Left lung (tissue), 10 donors: Measurements from ENCODE around the gene ABI3BP. TPM values are rescaled to one million over a fixed set of nuclear protein-coding genes. Genes with fewer than 3 reads are reported as not detected.

ENCODE experiments used
- ATAC-seq: fragments of 200-7000 bp; cut with Tn5 transposase; one replicate; pipeline ENCODE4 v1.9.1; 2020; ENCODE audit warnings: moderate library complexity
- DNase-seq, 4 donors: peaks; one replicate each; pipeline ENCODE4 v3.0.0-alpha.2; 2013 to 2020
- H3K27ac ChIP-seq, 2 donors: fragments of 200-600 bp; sonication (generic) in 1 of 2; one replicate each; pipeline versions ENCODE4 v1.5.0 to v1.8.0; 2020 to 2021
- H3K27me3 ChIP-seq, 2 donors: fragments of 200-600 bp; sonication (generic) in 1 of 2; one replicate each; pipeline versions ENCODE4 v1.5.0 to v1.8.0; 2020 to 2021
- H3K36me3 ChIP-seq, 2 donors: fragments of 200-600 bp; sonication (generic) in 1 of 2; one replicate each; pipeline versions ENCODE4 v1.5.0 to v1.8.0; 2020 to 2021
- H3K4me1 ChIP-seq, 2 donors: fragments of 200-600 bp; one replicate each; pipeline ENCODE4 v1.8.0; 2021
- H3K4me3 ChIP-seq, 2 donors: fragments of 200-600 bp; sonication (generic) in 1 of 2; one replicate each; pipeline versions ENCODE4 v1.5.0 to v1.8.0; 2020 to 2021; ENCODE audit warnings: mild to moderate bottlenecking in 1 of 2
- H3K9me3 ChIP-seq, 2 donors: fragments of 200-600 bp; sonication (generic) in 1 of 2; one replicate each; pipeline versions ENCODE4 v1.5.0 to v1.8.0; 2020 to 2021
- CTCF ChIP-seq, 2 donors: fragments of 200-600 bp; sonication (generic) in 1 of 2; IDR thresholded peaks; one replicate each; pipeline versions ENCODE4 v1.5.0 to v1.8.0; 2021; ENCODE audit warnings: antibody characterized with exemption in 2 of 2
- intact Hi-C, 2 donors: fragments of 100-400 bp; cut with DNase I; formaldehyde crosslinking; loops; one replicate each; pipeline versions ENCODE4 v1.11.2 to v1.14.2; 2022
- polyA plus RNA-seq, 6 donors: library from polyadenylated mRNA; unstranded; fragments of 120-200 nt; gene quantifications; one replicate each; pipeline ENCODE4 v1.2.1, GENCODE V29; 2013; ENCODE audit not compliant: insufficient read length in 6 of 6
- total RNA-seq, 2 donors: library from RNA; stranded (reverse); fragmentation: NEBNext Ultra II Directional; extraction: Animal tissue kit (Norgen Biotek cat#: 25700); gene quantifications; one replicate each; pipeline ENCODE4 v1.2.1, GENCODE V29; 2021
- donor health status: DM: no; HTN: yes; CAD: no.
- donor health status: DM: no; HTN: no; CAD: no.

The ABI3BP gene
- total and polyA plus RNA-seq, 8 donors, result 65.2 to 138 (median 85.3) TPM

- ATAC-seq (no peak), DNase-seq (no peak)
- no peaks in the 10 kb centered on the region for H3K36me3 ChIP-seq
- no peak overlapping the region for H3K4me3 ChIP-seq
- TF ChIP-seq CTCF (IDR thresholded peaks at IDR 0.05), result no peak
- peaks cover 0 to 9% of the 10 kb centered on the region in 2 donors for H3K27me3 ChIP-seq
- intact Hi-C loops, result no loop called here
- H3K4me1 ChIP-seq, result no peaks in the 10 kb centered on the region
- H3K27ac ChIP-seq, result no peak overlapping the region
- H3K9me3 ChIP-seq, result no peaks in the 10 kb centered on the region
Measured at GRCh38 chr3:100702980-100703345, 290.3 kb downstream of the ABI3BP start.

- H3K4me1 ChIP-seq, result no peaks in the 10 kb centered on the region
- H3K4me3 ChIP-seq, result no peak overlapping the region
- H3K9me3 ChIP-seq, result no peaks in the 10 kb centered on the region
- DNase-seq (no peak), ATAC-seq (no peak)
- TF ChIP-seq CTCF (IDR thresholded peaks at IDR 0.05), result no peak
- H3K27ac ChIP-seq, result no peak overlapping the region
- H3K27me3 ChIP-seq, result peaks cover 0 to 9% of the 10 kb centered on the region in 2 donors
- H3K36me3 ChIP-seq, result no peaks in the 10 kb centered on the region
- intact Hi-C loops, result no loop called here
Measured at GRCh38 chr3:100702082-100702979, 290.9 kb downstream of the ABI3BP start.

GRCh38 chr3:100700708-100701107 is 292.5 kb downstream of the ABI3BP start:
- no peaks in the 10 kb centered on the region for H3K36me3 ChIP-seq
- no peak overlapping the region for H3K27ac ChIP-seq
- H3K27me3 ChIP-seq, result no peaks in the 10 kb centered on the region
- no peak for TF ChIP-seq CTCF (IDR thresholded peaks at IDR 0.05)
- DNase-seq (no peak), ATAC-seq (no peak)
- intact Hi-C loops, result no loop called here
- no peaks in the 10 kb centered on the region for H3K4me1 ChIP-seq
- H3K4me3 ChIP-seq, result no peak overlapping the region
- no peaks in the 10 kb centered on the region for H3K9me3 ChIP-seq
